NOMO-1 treated with dmso at 0.1 percent for 144 hours (cell line): ENCODE data around the gene MAP2K5.

Experiments used
- DNase-seq: peaks from one replicate; lab custom pipeline; 2025; ENCODE audit not compliant: unreplicated experiment; lab: John Stamatoyannopoulos, UW

Gene MAP2K5

GRCh38 chr15:67820992-67821783, 278.7 kb downstream of the MAP2K5 start:
- peak; percentile 7 for DNase-seq

- DNase-seq: no peak
These were observed 279.4 kb downstream of the MAP2K5 start for GRCh38 chr15:67821784-67822440.

- DNase-seq: no peak
These were observed 280.2 kb downstream of the MAP2K5 start for GRCh38 chr15:67822537-67823313.

GRCh38 chr15:67823314-67824196, 281.1 kb downstream of the MAP2K5 start:
- no peak for DNase-seq

- DNase-seq: no peak
These were observed 281.9 kb downstream of the MAP2K5 start for GRCh38 chr15:67824197-67824968.

GRCh38 chr15:67824976-67825880, 282.7 kb downstream of the MAP2K5 start, which contains the start of gene SKOR1:
SKOR1 (plus strand) TSS chr15:67825509; CDS start chr15:67825603, 94 bp downstream.
- no peak for DNase-seq

- DNase-seq: no peak
These were observed 283.6 kb downstream of the MAP2K5 start for GRCh38 chr15:67825881-67826716.

- DNase-seq: no peak
These were observed 284.4 kb downstream of the MAP2K5 start for GRCh38 chr15:67826717-67827561.

- no peak for DNase-seq
These were observed 285.2 kb downstream of the MAP2K5 start for GRCh38 chr15:67827562-67828277.

GRCh38 chr15:67828278-67828968, 285.9 kb downstream of the MAP2K5 start:
- DNase-seq: no peak

GRCh38 chr15:67828969-67829646, 286.6 kb downstream of the MAP2K5 start:
- DNase-seq: no peak

GRCh38 chr15:67829647-67830504, 287.4 kb downstream of the MAP2K5 start:
- no peak for DNase-seq

GRCh38 chr15:67831363-67831762, 288.9 kb downstream of the MAP2K5 start:
- no peak for DNase-seq

GRCh38 chr15:67832031-67832551, 289.6 kb downstream of the MAP2K5 start:
- DNase-seq: peak; percentile 12
